ENCODE data around the gene TBCEL.
"Not testable (repeated sequence)": the region's sequence is repeated elsewhere in the genome, so short reads cannot be mapped to it uniquely, and the experiment has no call there.

Gene TBCEL

GRCh38 chr11:121024989-121025388, 1.1 kb downstream of the TBCEL start:
- peak overlapping the region; percentile 98; the same call in 1 of the 2 replicates for H3K4me3 ChIP-seq (ENCODE audit: low read depth, low read length)
- DNase-seq (ENCODE audit: low read depth): no peak
- no peak for TF ChIP-seq CTCF (IDR thresholded peaks at IDR 0.05; ENCODE audit: low read depth, low read length, missing control alignments)

- H3K4me3 ChIP-seq (ENCODE audit: low read depth, low read length): no peak overlapping the region
- TF ChIP-seq CTCF (IDR thresholded peaks at IDR 0.05; ENCODE audit: low read depth, low read length, missing control alignments): no peak
- DNase-seq (ENCODE audit: low read depth): no peak
Observed at GRCh38 chr11:121029153-121029552, 5.3 kb downstream of the TBCEL start.

- H3K4me3 ChIP-seq (ENCODE audit: low read depth, low read length): no peak overlapping the region
- no peak for TF ChIP-seq CTCF (IDR thresholded peaks at IDR 0.05; ENCODE audit: low read depth, low read length, missing control alignments)
- DNase-seq (ENCODE audit: low read depth): no peak
Observed at GRCh38 chr11:121029813-121030445, 6.0 kb downstream of the TBCEL start.

GRCh38 chr11:121031167-121031566, 7.3 kb downstream of the TBCEL start:
- no peak overlapping the region for H3K4me3 ChIP-seq (ENCODE audit: low read depth, low read length)
- TF ChIP-seq CTCF (IDR thresholded peaks at IDR 0.05; ENCODE audit: low read depth, low read length, missing control alignments): no peak
- no peak for DNase-seq (ENCODE audit: low read depth)

GRCh38 chr11:121031648-121032047, 7.7 kb downstream of the TBCEL start:
- not testable (repeated sequence) for DNase-seq (ENCODE audit: low read depth); H3K4me3 ChIP-seq (ENCODE audit: low read depth, low read length)

- peak; percentile 19 for TF ChIP-seq CTCF (IDR thresholded peaks at IDR 0.05; ENCODE audit: low read depth, low read length, missing control alignments)
- no peak overlapping the region for H3K4me3 ChIP-seq (ENCODE audit: low read depth, low read length)
- DNase-seq (ENCODE audit: low read depth): no peak
Observed at GRCh38 chr11:121032546-121032945, 8.6 kb downstream of the TBCEL start.

- DNase-seq (ENCODE audit: low read depth): no peak
- TF ChIP-seq CTCF (IDR thresholded peaks at IDR 0.05; ENCODE audit: low read depth, low read length, missing control alignments): no peak
- no peak overlapping the region for H3K4me3 ChIP-seq (ENCODE audit: low read depth, low read length)
Observed at GRCh38 chr11:121033635-121034034, 9.7 kb downstream of the TBCEL start.
